Mesendoderm (in vitro differentiated cells): ENCODE data around the gene AGFG2.

Experiments
- DNase-seq: peaks from one replicate; pipeline ENCODE4 v3.0.0; 2013
- H2AK5ac ChIP-seq: 2 replicates; pipeline ENCODE4 v1.6.1; 2013; ENCODE audit warnings: low read length, inconsistent platforms
- H2BK120ac ChIP-seq: 2 replicates; pipeline ENCODE4 v1.6.1; 2013; ENCODE audit warnings: low read depth, mild to moderate bottlenecking, low read length, moderate library complexity, mixed read lengths
- H2BK15ac ChIP-seq: replicated peaks from 2 replicates; pipeline ENCODE4 v1.6.1; 2013; ENCODE audit warnings: low read depth, mild to moderate bottlenecking, moderate library complexity
- H2BK5ac ChIP-seq: 2 replicates; pipeline ENCODE4 v1.6.1; 2013; ENCODE audit warnings: low read length, inconsistent platforms
- H3K18ac ChIP-seq: 2 replicates; pipeline ENCODE4 v1.6.1; 2013; ENCODE audit warnings: mild to moderate bottlenecking, low read length, mixed read lengths
- H3K23ac ChIP-seq: one replicate; pipeline ENCODE4 v1.6.1; 2013; ENCODE audit warnings: low read length
- H3K27ac ChIP-seq: 2 replicates; pipeline ENCODE4 v1.5.1; 2013; ENCODE audit warnings: low read depth, mild to moderate bottlenecking, inconsistent platforms, low read length, moderate library complexity
- H3K27me3 ChIP-seq: 2 replicates; pipeline ENCODE4 v1.6.1; 2013; ENCODE audit warnings: low read length, control low read depth, mild to moderate bottlenecking, inconsistent platforms; ENCODE audit not compliant: insufficient read depth, poor library complexity
- H3K36me3 ChIP-seq: 2 replicates; pipeline ENCODE4 v1.6.1; 2013; ENCODE audit warnings: low read length, inconsistent platforms; ENCODE audit not compliant: control insufficient read depth, insufficient read depth
- H3K4ac ChIP-seq: one replicate; pipeline ENCODE4 v1.6.1; 2013; ENCODE audit warnings: low read depth, mild to moderate bottlenecking, low read length, moderate library complexity
- H3K4me1 ChIP-seq: 2 replicates; pipeline ENCODE4 v1.6.1; 2013; ENCODE audit warnings: low read depth, low read length, inconsistent platforms; ENCODE audit not compliant: control insufficient read depth
- H3K4me2 ChIP-seq: 2 replicates; pipeline ENCODE4 v1.6.1; 2013; ENCODE audit warnings: low read length
- H3K4me3 ChIP-seq: 2 replicates; pipeline ENCODE4 v1.5.1; 2013; ENCODE audit warnings: mild to moderate bottlenecking, low read length
- H3K56ac ChIP-seq: one replicate; pipeline ENCODE4 v1.6.1; 2013; ENCODE audit warnings: low read length
- H3K79me1 ChIP-seq: 2 replicates; pipeline ENCODE4 v1.6.1; 2013; ENCODE audit warnings: low read length, inconsistent platforms
- H3K79me2 ChIP-seq: 2 replicates; pipeline ENCODE4 v1.6.1; 2013; ENCODE audit warnings: mild to moderate bottlenecking, low read length; ENCODE audit not compliant: control insufficient read depth, insufficient read depth
- H3K9ac ChIP-seq: 2 replicates; pipeline ENCODE4 v1.6.1; 2013; ENCODE audit warnings: low read length, inconsistent platforms
- H4K5ac ChIP-seq: one replicate; pipeline ENCODE4 v1.6.1; 2013; ENCODE audit warnings: low read length
- H4K8ac ChIP-seq: one replicate; pipeline ENCODE4 v1.6.1; 2013; ENCODE audit warnings: low read depth, mild to moderate bottlenecking, control low read depth, low read length, moderate library complexity
- WGBS: extraction: QIAGEN DNeasy Blood & Tissue Kit; methylation state at CpG from one replicate; pipeline ENCODE4 v1.1.7; 2013; ENCODE audit warnings: low lambda C conversion rate, missing lambda C conversion rate; ENCODE audit not compliant: insufficient coverage; ENCODE audit errors: extremely low coverage; 5-methylcytosine and 5-hydroxymethylcytosine counted together

AGFG2 gene

DNA sequence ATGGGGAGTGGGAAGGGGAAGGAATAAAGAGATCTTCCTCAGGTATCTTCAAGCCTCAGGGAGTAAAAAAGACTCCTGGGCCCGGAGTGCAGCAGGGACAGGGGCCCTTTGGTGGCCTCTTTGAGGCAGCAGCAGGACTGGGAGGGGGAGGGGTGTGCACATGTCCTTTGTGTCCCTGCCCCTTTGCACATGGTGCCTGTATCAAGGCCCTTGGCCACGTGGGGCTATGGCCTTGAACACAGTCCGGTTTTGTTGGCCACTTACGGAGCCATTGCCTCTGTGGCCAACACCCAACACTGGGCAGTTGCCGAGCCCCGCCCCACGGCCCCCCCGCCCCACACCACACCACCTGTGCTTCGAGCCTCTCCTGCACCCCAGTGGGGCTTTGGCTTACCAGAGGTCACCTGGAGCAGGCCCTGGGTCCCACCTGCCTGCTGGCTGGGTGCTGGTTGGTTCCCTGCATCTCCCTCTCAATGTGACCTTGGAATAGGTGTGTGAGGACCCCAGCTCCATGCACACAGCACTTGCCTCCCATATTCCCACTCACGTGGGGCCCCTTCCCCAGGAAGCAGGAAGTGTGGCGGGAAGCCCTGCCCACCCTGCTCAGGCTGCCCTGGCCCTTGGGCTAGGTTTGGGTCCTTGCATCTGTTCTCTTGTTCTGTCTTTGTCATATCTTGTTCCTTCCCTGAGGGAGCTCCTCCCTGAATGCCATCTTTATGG, 29.3 kb downstream of the AGFG2 start:
- H3K4me3 ChIP-seq, result no peak overlapping the region
- no peak for DNase-seq
- H2BK15ac ChIP-seq, result no peak overlapping the region
- H3K36me3 ChIP-seq, result no peaks in the 10 kb centered on the region
- H3K4me2 ChIP-seq, result no peak overlapping the region
- no peak overlapping the region for H4K8ac ChIP-seq
- no peak overlapping the region for H2AK5ac ChIP-seq
- H3K79me2 ChIP-seq, result no peaks in the 10 kb centered on the region
- no peak overlapping the region for H2BK120ac ChIP-seq
- H3K79me1 ChIP-seq, result no peaks in the 10 kb centered on the region
- H3K23ac ChIP-seq, result no peak overlapping the region
- H3K9ac ChIP-seq, result no peak overlapping the region
- H3K27me3 ChIP-seq, result no peaks in the 10 kb centered on the region
- no peak overlapping the region for H3K4ac ChIP-seq
- H3K4me1 ChIP-seq, result peaks cover 10% of the 10 kb centered on the region
- no peak overlapping the region for H3K27ac ChIP-seq
- no peak overlapping the region for H4K5ac ChIP-seq
- H3K56ac ChIP-seq, result no peak overlapping the region
- H3K18ac ChIP-seq, result no peak overlapping the region
- no peak overlapping the region for H2BK5ac ChIP-seq
- no CpG with 5 or more reads among the region's 11 CpGs for WGBS

DNA sequence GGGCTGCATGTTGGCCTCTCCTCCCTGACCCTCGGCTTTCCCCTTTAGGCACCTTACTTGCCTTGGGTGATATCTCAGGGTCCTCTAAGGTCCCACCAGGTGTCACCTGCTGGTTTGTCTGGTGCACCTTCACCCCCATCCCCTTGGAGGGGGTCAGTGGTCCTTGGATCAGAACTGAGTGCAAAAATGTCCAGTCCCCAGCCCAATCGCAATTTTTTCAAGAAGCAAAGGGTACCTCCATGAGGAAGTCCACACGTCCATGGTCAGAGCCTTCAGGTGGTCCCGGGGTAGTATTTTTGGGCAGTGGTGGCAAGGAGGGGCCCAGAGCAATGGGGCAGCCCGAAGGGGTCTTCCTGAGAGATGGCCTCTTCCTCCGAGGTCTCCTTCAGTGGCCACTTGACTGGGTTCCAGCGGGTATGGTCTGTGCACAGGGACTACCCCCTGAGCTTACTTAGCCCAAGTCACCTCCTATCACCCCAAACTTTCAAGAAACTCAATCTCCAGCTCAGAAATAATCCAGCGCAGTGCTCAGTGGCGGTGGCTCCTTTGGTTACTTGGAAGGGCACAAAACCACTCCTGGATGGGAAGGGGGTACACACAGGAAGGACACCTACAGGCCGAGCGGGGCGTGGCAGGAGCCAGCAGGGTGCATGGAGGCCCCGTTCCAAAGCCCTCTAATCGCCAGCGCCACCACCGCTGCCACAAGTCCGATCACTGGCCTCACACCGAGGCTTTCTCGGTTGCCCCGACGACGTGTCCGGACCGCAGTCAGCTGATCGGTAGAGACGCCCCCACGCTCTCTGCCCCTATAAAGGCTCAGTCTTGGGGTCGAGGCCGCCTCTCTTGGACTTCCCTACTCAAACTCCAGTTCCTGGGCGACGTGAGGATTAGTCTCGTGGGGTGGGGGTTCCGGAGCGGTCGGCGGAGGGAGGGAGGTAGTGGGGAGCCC, 30.2 kb downstream of the AGFG2 start:
- Histone ChIP-seq H4K8ac (no peak overlapping the region), H4K5ac (no peak overlapping the region), H2BK5ac (no peak overlapping the region), H3K4me2 (peak overlapping the region; percentile 52), H3K56ac (peak overlapping the region; percentile 79), H3K4ac (no peak overlapping the region), H3K27ac (no peak overlapping the region), H3K4me1 (peaks cover 10% of the 10 kb centered on the region), H3K23ac (peak overlapping the region; percentile 48), H2BK15ac (no peak overlapping the region), H3K79me1 (no peaks in the 10 kb centered on the region), H2BK120ac (no peak overlapping the region), H3K9ac (peak overlapping the region; percentile 64), H3K79me2 (no peaks in the 10 kb centered on the region), H3K27me3 (no peaks in the 10 kb centered on the region), H3K18ac (no peak overlapping the region), H2AK5ac (no peak overlapping the region), H3K36me3 (no peaks in the 10 kb centered on the region), H3K4me3 (no peak overlapping the region)
- peak; percentile 88 for DNase-seq
- WGBS, result no CpG with 5 or more reads among the region's 36 CpGs

GRCh38 chr7:100570954-100571828, 32.2 kb downstream of the AGFG2 start:
- Histone ChIP-seq H3K27ac (no peak overlapping the region), H4K8ac (no peak overlapping the region), H2BK5ac (no peak overlapping the region), H3K4me1 (peaks cover 10% of the 10 kb centered on the region), H4K5ac (no peak overlapping the region), H3K4ac (no peak overlapping the region), H2AK5ac (peak overlapping the region; percentile 14), H2BK15ac (no peak overlapping the region), H3K36me3 (no peaks in the 10 kb centered on the region), H3K4me3 (no peak overlapping the region), H2BK120ac (no peak overlapping the region), H3K23ac (no peak overlapping the region), H3K9ac (no peak overlapping the region), H3K18ac (no peak overlapping the region), H3K56ac (no peak overlapping the region), H3K79me1 (no peaks in the 10 kb centered on the region), H3K27me3 (no peaks in the 10 kb centered on the region), H3K79me2 (no peaks in the 10 kb centered on the region), H3K4me2 (no peak overlapping the region)
- no CpG with 5 or more reads among the region's 26 CpGs for WGBS
- peak; percentile 85 for DNase-seq

DNA sequence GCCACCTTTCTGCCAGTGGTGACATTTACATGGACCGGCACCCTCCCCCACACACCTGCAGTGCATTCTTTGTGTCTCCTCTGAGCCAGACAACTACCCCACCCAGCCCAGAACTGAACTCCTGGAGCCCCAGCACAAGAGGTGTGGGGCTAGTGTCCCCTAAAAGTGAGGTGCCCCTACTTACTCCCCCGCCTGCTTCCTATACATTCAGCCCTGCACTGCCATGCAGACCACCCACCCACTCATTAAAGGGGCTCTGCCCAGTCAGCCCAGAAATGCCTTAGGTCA, 32.8 kb downstream of the AGFG2 start:
- no CpG with 5 or more reads among the region's 2 CpGs for WGBS

DNA sequence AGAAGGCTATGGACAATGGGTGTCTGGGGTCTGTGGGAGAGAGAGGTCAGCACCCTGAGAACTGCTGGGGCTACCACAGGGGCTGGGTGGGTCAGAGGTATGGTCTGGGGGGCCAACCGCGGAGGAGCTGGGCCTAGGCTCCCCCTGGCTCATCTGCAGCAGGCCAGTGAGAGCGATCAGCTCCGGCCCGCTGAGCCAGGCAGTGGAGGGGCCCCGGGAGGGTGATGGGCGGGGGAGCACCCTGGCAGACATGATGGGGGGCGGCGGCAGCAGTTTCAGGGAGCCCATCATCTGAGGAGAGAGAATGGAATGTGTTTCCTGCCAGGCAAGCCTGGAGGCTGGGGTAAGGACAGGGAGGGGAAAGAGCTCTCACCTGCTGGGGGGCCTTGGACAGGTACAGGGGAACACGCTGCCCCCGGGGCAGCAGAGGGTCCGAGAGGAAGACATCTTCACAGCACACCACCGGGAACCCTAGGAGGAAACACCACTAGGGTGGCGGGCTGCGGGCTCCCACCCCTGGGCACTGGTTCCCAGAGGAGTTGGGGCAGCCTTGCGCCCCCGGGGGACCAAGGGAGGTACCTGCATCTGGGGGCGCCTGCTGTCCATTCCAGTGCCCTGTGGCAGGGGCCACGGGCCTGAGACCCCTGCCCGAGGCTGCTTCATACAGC, 33.4 kb downstream of the AGFG2 start:
- no CpG with 5 or more reads among the region's 20 CpGs for WGBS
- Histone ChIP-seq H3K27me3 (no peaks in the 10 kb centered on the region), H3K27ac (no peak overlapping the region), H3K56ac (peak overlapping the region; percentile 15), H4K5ac (no peak overlapping the region), H2BK5ac (no peak overlapping the region), H3K9ac (no peak overlapping the region), H3K4me3 (no peak overlapping the region), H4K8ac (no peak overlapping the region), H3K23ac (no peak overlapping the region), H2BK15ac (no peak overlapping the region), H2BK120ac (no peak overlapping the region), H3K18ac (no peak overlapping the region), H3K79me1 (no peaks in the 10 kb centered on the region), H3K4me1 (peaks cover 10% of the 10 kb centered on the region), H3K36me3 (no peaks in the 10 kb centered on the region), H3K79me2 (no peaks in the 10 kb centered on the region), H2AK5ac (no peak overlapping the region), H3K4me2 (no peak overlapping the region), H3K4ac (no peak overlapping the region)
- no peak for DNase-seq

More for the DNA sequence above, 32.8 kb downstream of the AGFG2 start:
- Histone ChIP-seq H3K79me2 (no peaks in the 10 kb centered on the region), H3K23ac (no peak overlapping the region), H3K79me1 (no peaks in the 10 kb centered on the region), H3K4ac (no peak overlapping the region), H4K8ac (no peak overlapping the region), H3K9ac (peak overlapping the region; percentile 13), H3K27me3 (no peaks in the 10 kb centered on the region), H2BK5ac (no peak overlapping the region), H3K4me2 (no peak overlapping the region), H3K4me1 (peaks cover 10% of the 10 kb centered on the region), H2BK120ac (no peak overlapping the region), H3K27ac (no peak overlapping the region), H2AK5ac (no peak overlapping the region), H4K5ac (no peak overlapping the region), H3K18ac (no peak overlapping the region), H3K56ac (no peak overlapping the region), H3K4me3 (no peak overlapping the region), H2BK15ac (no peak overlapping the region), H3K36me3 (no peaks in the 10 kb centered on the region)
- DNase-seq, result no peak
